DMS153 treated with DMSO at 0.1 percent for 48 hours (cell line): ENCODE data around the gene MRE11.
"Not testable (repeated sequence)": the region's sequence is repeated elsewhere in the genome, so short reads cannot be mapped to it uniquely, and the experiment has no call there.

ENCODE experiments used
- DNase-seq: peaks from one replicate; lab custom pipeline; 2025; ENCODE audit not compliant: unreplicated experiment; lab: John Stamatoyannopoulos, UW

The MRE11 gene

DNA sequence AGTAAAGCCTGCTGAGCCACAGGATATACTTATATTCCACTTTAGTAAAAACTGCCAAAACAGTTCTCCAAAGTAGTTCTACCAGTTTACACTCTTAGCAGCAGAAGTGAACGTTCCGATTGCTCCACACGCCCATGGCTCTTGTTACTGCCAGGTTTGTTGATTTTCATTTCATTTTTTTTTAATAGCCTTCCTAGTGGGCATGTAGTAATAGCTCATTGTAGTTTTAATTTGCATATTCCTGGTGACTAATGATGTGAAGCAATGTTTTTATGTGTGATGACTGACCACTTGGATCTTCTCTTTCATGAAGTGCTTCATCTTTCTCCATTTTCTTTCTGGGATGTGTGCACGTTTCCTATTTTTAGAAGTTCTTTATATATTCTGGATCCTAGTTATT is 13.8 kb upstream of the MRE11 start:
- no peak for DNase-seq

DNA sequence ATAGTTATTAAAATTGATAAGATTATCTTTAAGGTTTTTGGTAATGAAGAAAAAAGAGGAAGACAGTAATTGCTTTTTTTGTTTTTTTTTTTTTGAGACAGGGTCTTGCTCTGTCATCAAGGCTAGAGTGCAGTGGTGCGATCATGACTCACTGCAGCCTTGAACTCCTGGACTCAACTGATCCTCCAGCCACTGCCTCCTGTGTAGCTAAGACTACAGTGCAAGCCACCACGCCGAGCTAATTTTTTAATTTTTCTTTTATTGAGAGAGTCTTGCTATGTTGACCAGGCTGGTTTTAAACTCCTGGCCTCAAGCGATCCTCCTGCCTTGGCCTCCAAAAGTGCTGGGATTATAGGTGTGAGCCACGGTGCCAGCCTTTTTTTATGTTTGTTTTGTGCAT is 12.9 kb upstream of the MRE11 start:
- DNase-seq = not testable (repeated sequence)

DNA sequence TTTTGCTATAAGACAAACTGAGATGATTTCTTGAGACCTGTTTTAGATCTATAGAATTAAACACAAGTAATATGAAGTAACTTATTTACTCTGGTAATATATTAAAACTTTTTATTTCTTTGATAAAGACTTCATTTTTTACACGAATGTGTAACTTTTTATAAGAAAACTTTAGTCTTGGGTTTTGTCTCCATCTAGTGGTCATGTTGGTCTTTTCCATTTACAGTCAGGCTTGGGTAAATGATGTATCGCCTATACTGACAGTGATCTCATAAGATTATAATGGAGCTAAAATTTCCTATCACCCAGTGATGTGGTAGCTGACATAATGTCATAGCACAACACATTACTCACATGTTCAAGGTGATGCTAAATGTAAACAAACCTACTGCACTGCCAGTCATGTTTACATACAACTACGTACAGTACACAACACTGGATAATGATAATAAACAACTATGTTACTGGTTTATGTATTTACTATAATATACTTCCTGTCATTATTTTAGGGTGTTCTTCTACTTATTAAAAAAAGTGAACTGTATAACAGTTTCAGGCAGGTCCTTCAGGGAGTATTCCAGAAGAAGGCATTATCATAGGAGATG is 11.1 kb upstream of the MRE11 start:
- peak; percentile 36 for DNase-seq

DNA sequence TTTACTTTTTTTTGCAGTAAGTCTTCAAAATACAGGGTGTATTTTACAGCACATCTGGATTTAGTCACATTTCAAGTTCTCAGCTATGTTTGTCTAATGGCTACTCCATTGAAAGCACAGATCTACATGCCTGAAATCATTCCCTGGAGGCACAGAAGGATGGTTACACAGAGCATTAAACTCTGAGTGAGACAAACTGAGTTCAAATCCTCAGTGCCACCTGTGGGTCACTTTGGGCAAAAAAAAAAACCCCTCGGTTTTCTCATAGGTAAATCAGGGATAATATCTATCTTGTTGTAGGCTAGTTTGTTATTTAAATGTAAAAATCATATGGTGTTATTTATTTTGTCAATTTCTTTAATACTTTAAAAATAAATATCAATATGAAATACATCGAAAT is 7.9 kb upstream of the MRE11 start:
- DNase-seq = no peak

DNA sequence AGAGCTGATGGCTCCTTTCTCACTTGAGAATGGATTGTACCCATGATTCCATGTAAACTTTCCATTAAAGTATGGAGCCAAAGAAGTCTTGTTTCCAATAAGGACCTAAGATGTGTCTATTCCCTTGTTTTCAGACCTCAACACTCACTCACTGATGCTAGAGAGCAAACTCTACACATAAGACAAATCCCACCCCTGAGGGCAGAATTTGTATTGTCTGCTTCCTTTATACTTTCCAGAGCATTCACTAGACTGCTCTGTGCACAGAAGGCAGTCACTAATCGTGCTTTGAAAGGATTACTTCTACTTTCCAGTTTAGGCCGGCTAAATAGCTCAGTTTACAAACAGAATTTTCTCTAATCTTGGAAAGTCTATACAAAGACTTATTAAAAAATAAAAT is 6.5 kb upstream of the MRE11 start:
- no peak for DNase-seq

DNA sequence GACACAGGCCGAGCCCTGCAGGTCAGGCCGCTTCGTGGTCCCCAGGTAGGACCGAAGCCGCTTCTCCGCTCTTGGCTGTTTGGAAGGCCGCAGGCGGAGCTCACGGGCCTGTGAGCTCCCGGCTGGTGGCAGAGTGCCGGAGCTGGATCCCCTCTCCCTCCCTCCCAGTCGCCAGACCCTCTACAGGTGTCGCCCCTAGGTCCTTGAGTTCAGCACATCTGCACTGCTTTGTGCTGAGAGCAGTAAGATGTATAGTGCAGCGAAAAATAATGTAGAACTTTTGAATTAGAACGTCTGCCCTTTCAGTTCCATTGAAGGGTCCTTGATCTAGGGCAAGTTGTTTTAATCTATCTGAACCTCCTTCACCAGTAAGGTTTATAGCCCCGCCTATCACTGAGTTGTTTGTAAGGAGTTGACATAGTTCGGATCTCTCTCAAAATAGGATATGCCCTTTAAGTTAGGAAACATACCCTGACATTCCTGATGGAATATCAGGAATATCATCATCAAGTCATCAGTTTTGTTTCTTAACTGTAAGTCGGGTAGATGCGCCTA is 559 bp upstream of the MRE11 start:
- no peak for DNase-seq

DNA sequence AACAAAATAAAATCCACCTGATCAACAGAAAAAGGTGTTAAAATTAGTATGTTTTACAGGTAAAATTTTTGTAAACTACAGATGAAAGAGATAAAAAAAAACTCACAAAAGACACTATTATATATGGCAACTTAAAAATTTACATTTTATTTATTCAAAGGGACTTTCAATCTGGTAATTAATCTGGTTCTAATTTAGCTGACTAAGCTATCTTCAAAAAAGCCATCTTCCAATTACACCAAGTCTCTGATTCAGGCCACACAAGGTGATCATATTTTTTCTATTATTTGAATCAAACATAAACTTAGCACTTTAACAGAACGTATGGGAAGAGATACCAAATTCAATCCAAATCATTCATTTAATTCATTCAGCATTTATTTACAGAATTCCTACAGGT is 7.6 kb downstream of the MRE11 start:
- no peak for DNase-seq

DNA sequence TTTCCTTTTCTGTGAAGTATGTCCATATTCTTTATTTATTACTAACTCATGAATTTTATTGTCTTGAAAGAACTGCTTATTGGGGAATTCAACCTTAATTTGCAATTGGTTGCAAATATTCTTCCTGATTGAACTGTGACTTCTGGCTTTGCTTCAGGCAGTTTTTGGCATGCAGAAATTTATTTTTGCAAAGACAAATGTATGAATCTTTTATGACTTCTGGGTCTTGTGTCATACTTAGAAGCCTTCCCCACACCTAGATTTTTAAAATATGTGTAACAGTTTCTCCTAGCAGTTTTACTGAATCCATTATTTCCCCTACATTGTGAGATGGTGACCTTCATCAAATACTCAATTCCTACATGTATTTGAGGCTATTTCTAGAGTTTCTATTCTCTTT is 12.3 kb downstream of the MRE11 start:
- no peak for DNase-seq

DNA sequence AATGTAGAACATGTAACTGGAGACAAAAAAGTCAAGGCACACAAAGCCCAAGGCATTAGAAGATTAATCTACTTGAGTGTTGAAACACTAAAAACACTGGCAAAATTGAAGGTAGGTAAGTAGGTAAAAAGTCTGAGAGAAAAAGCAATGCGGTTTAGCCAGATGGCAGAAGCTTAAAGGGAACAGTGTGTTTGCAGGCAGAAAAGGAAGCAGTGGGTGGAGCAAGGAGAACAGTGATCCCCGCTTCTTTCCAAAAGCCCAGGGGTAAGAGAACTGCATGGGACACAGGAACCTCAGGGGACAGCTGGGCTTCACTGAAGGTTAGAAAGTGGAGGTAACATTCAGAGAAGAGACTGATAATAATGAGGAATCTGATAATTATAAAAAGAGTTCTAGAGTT is 16.0 kb downstream of the MRE11 start:
- DNase-seq = no peak

DNA sequence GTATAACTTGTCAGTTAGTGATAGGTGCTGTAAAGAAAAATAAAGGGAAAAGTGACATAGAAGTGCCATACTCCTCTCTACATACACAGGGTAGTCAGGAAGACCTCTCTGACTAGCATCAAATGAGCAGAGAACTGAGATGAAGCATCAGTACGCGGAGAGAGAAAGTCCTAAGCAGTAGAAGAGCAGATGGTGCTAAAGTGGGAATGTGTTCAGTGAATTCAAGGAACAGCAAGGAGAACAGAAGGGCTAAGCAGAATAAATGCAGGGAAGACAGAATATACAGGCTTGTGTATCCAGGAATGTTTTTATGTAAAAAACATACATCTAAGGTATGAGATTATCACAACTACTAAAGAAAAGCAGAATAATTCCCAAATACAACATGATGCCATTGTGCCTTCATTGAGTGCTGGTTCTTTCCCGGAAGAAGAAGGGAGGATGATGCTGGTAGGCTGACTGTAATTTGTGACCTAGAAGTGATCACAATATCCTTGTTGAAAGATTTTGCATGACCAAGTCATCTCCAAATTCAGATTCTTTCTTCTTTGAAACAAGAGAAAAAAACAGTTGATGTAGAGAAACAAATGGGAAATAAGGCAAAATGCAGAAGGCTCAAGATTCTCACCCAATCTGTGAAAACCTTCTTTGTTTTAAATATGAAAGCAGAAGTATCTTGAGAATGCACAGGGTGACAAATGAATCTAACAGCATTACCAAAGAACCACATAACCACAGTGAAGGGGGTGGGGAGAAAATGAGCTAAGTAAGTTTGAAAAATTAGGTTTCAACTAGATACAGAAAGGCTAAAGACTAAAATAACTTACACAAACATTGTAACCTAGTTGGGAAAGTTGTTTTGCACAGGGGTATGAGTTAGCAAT is 20.5 kb downstream of the MRE11 start:
- DNase-seq = no peak

DNA sequence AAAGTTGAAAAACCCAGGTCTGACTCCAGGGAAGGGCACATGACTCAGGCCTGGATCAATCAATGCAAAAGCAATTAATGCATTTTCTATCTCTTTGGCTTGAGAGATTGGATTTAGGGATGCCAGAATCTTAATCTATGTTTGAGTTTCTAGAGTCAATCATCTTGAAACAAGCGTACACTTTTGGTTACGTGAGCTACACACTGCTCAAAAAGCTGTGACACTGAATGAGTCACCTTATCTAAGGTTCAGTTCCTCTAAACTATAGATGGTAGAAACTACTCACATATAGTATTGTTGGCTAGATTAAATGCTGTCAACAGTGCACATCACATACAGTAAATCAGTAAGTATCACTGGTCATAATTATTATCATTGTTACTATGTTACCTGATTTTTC is 24.2 kb downstream of the MRE11 start:
- no peak for DNase-seq

DNA sequence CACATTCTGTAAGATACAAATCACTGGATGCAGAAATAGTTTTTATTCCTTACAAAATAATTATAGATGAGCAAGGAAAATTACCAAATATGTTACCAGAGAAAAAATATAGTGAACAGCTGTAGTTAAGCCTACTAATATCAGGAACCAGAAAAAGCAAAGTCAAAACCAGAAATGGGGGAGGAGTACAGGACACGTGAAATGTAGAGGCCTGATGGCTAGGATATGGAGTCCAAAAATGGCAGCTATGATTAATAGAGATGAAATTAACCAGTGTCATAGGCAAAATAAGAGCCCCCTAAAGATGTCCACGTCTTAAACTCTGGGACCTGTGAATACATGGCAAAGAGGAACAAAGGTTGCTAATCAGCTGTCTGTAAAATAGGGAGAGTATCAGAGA is 34.1 kb downstream of the MRE11 start:
- DNase-seq = no peak

DNA sequence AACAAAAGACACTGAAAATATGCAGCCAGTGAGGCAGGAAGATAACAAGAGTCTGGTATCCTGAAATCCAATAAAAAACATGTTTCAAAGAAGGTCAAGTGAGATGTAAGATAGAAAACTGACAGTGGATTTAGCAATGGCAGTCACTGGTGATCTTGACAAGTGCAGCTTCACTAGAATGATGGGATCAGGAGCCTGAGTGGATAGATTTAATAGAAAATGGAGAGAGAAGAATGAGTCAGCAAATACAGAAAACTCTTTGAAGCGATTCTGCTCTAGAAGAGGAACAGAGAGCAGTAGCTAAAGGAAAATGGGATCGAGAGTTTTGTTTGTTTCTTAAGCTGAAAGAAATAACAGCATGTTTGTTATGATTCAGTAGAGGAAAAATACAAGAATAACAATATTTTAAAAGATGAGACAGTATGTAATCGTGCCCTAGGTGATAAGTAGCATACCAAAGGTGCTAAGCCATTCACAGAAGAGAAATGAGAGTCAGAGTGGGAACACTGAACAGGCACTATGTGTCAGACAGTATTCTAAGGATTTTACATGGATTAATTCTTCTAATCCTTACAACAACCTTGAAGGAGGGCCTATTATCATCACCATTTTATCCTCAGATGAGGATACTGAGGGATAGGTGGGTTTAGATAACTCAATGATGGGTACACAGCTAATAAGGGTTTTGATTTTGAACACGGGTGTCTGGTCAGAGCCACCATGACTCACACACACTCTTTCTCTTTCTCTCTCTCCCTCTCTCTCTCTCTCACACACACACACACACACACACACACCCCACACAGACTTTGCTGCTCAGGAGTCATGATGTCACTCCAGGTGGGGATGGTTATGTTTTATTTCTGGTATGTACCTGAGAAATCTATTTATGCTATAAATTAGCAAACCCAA is 36.3 kb downstream of the MRE11 start:
- DNase-seq = no peak

DNA sequence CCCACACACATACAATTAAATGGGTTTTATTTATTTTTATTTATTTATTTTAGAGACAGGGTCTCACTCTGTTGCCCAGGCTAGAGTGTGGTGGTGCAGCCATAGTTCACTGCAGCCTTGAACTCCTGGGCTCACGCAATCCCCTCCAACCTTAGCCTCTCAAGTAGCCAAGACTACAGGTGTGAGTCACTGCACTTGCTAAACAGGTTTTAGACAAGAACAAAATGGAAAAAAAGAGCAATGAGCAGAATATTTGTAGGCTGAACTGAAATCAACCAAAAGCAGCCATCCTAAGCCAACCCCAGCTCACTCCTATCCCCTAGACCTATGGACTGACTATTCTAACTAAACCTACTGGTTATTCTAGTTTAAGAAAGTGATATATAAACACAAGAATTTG is 37.8 kb downstream of the MRE11 start:
- no peak for DNase-seq

DNA sequence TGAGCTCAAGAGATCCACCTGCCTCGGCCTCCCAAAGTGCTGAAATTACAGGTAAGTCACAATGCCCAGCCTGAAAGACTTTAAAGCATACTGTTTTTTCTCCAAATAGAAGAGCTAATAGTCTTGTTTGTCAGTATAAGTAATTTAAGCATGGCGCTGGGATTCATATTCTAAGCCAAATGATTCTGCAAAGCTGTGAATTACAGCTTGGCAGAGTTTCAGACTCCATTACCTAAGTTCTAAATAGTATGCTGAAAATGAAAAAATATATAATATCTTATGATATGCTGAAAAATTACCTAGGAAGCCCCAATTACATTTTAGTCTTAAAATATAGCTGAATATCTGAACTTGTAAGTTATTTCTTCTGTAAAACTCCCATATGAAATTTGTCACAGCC is 39.3 kb downstream of the MRE11 start:
- no peak for DNase-seq

DNA sequence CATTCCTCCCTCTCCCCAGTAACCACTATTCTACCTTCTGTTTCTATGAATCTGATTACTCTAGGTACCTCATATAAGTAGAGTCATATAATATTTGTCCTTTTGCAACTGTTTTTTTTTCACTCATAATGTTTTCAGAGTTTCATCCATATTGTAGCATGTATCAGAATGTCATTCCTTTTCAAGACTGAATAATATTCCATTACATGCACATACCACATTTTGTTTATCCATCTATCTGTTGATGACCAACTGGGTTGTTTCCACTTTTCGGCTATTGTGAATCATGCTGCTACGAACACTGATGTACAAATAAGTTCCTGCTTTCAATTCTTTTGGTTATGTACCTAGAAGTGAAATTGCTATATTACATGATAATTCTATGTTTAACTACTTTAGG is 40.7 kb downstream of the MRE11 start:
- DNase-seq = no peak

DNA sequence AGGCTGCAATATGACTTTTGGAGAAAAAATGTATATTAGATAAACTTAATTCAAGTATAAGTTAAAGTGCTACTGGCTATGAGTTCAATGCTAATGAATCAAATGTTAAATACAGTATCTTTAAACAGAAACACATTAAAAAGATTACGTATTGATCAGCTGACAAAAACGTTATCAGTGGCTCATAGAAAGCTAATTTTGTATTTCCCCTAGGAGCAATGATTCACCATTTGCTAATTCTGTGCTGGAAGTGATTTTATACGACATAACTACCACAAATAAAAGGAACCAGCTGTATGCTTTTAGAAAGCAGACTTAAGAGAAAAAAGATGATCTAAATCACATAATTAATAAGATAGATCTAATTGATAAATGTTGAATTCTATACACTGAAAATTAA is 43.6 kb downstream of the MRE11 start:
- DNase-seq = no peak

DNA sequence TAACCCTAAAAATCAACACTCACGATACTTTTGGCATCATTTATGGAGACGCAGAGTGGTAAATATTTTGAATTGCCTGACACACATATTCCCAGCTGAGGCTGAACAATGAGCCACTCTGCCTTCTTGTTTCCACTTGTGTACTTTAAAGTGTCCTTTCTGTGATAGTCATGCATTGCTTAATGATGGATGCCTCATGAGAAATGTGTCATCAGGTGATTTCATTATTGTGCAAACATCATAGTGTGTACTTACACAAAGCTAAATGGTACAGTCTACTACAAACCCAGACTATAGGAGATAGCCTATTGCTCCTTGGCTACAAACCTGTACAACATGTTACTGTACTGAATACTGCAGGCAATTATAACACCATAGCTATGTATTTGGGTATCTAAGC is 44.2 kb downstream of the MRE11 start:
- DNase-seq = no peak

DNA sequence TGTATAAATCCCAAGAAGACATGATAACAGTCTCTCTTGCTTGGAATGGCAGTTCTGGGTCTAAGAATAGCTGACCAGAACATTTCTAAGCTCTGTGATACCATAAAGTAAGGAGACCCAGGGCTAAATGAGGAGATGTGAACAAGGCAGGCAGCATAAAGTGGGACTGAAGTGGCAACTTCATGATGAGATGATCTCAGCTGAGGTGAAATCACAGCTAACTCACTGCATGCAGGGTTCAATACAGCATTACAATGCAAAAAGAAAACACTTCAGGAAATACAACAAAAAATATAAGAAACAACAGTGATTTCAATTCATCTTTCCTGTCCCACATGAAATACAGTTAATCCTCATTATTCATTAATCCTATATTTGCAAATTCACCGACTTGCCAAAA is 44.6 kb downstream of the MRE11 start:
- DNase-seq = no peak

DNA sequence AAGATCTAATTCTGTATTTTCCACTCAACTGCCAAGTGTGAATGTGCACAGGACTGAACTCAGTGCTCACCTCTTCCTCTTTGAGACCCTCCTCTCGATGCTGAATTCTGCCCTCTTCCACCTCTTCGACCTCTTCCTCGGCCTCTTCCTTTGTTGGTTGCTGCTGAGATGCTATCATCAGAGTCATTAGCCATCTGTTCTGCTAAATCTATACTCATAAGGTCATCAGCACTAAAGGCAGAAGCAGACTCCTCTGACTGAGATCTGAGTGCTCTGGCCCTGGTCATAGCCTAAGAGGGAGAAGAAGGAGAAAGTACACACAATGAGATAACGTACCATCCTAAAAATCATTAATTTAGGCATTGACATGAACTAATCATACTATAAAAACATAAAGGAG is 46.5 kb downstream of the MRE11 start:
- DNase-seq = no peak

DNA sequence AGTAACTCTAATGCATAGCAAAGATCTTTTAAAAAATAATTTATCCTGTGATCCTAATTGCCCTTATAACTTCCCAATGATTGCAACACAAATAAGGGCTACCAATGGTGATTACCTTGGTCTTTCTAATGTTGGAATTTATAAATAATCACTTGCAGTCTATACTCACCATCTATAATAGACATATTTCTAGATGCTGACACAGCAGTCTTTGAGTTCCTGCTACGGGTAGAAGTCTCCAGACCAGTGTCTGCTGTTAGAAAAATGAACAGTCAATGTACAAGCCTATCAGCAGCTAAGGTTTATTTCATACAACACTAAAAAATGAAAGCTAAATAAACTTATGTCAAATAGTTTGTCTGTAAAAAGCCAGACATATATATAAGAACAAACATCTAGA is 48.0 kb downstream of the MRE11 start:
- no peak for DNase-seq

DNA sequence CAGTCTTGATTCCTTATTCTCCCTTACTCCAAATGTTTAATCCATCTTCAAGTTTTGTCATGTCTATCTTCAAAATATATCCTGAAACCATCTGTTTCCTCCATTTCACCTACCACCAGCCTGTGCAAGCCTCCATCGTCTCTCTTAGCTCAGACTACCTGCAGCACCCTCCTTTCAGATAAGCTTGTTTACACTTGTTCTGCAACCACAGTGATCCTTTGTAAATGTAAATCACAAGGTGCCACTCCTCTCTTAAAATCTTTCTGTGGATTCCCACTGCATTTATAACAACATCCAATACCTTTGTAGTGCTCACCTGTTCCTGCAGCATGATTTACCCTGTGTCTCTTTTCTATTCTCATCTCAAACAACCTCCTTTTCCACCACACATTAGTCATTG is 60.6 kb downstream of the MRE11 start:
- no peak for DNase-seq
